GM19239 (cell line): ENCODE results near the gene FAM98B.
"Not testable (repeated sequence)": the region's sequence is repeated elsewhere in the genome, so short reads cannot be mapped to it uniquely, and the experiment has no call there.

Experiments used
- DNase-seq: peaks from one replicate; pipeline ENCODE4 v3.0.0; 2011; ENCODE audit warnings: low spot score; ENCODE audit not compliant: insufficient read length
- FAIRE-seq: peaks from 2 replicates; lab custom pipeline; 2011; peaks lifted over from hg19 to GRCh38; lab: Jason Lieb, UNC

Gene FAM98B

GRCh38 chr15:38453971-38454695, at the start of gene FAM98B:
Gene FAM98B (plus strand): TSS chr15:38454127. CDS start chr15:38454162, 35 bp downstream.
- DNase-seq = peak; percentile 51
- FAIRE-seq = peak; percentile 79

GRCh38 chr15:38406436-38406835, 47.5 kb upstream of the FAM98B start:
- no peak for FAIRE-seq

DNA sequence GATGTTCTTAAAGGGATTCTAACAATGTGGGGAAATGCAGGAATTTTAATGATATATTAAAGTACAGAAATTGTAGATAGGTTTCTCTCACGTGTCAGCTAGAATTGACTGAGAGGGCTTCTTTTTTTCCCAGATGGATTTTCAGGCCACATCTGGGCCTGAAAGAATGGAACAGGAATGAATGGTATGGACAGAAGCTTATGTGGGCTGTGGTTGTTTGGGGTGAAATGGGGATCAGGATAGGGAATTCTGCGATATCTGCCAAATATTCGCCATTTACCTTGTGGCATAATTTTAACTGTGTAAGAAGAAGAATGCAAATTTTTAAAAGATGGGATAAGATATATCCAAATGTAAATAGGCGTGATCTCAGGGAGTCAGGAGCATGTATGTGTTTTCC, 45.4 kb upstream of the FAM98B start:
- DNase-seq (no peak), FAIRE-seq (no peak)

More at GRCh38 chr15:38406436-38406835, 47.5 kb upstream of the FAM98B start:
- DNase-seq = no peak

DNA sequence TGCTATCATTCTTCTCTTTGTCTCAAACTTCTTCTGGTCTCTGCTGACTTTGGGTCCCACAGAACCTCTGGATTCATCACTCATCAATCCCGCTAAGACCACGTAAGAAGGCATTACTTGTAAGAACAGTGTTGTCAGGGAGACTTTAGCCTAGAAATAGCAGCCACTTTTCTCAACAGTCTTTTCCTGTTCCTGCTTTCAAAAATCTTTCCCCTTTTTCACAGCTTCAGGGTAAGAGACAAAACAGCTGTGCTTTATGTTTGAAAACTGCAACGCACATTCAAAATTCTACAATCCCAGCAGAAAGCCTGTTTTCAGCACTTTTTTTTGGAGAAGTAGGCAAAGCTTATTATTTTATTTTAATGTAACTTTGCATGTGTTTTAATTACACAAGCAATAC, 42.0 kb upstream of the FAM98B start:
- FAIRE-seq = no peak
- DNase-seq = no peak

DNA sequence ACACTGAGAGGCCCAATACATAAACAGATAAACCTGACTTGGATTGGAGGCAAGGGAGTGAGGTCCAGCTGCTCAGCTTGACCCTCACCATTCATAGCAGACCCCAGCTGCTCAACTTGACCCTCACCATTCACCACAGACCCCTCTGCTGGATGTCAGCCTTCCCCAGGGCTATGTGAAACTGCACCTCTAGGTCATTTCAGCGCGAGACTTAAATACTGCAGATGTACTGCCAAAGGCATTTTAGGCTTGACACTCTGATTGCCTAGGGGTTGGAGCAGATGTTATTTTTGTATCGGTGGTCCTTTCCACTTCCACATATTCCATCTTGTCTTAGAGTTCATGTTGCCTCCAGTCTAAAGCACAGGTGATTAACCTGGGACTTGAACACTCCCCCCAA, 41.5 kb upstream of the FAM98B start:
- DNase-seq = no peak
- no peak for FAIRE-seq

DNA sequence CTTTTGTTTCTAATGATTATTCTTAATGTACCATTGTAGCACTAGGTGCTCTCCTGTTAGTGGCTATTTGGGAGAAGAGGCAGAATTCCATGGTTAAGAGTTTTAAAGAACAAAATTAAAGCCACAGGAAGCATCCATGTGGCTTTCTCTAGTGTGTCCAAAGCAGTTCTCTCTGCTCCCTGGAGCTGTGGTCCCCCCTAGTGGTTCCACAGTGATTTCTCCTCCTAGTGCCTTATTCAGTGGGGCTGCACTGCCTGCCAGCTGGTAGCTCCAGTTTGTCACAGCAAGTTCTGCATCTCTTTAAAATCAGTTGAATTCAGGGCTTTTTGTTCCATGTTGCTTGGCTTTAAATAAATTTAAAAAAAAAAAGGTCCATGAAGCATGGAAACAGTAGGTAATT, 39.6 kb upstream of the FAM98B start:
- DNase-seq (no peak), FAIRE-seq (no peak)

DNA sequence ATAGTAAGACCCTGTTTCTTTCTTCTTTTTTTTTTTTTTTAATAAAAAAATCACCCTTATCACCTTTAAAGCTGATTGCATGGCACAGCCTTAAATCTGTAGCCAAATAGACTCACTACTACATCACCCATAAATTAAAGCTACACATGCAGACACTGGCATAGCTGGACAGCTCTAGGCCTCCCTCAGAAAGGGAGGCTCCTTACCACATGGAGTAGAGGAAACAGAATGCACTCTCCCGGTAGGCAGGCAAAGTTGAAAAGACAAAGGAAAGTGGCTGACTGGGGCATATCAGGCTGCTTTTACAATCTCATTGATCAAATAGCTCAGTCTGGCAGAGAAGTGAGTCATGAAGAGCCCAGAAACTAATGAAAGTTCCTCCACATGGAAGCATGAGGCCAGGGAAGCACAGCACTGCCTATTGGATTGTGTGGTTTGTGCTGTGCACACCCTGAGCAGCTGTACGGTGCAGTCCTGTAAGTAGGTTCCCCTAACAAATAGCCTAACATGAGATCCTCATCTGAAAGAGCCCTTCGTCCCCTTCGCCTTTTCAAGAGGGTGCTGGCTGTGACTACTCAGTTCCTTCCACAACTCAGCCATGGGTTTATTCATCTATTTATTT, 32.7 kb upstream of the FAM98B start:
- DNase-seq = no peak
- FAIRE-seq = no peak

DNA sequence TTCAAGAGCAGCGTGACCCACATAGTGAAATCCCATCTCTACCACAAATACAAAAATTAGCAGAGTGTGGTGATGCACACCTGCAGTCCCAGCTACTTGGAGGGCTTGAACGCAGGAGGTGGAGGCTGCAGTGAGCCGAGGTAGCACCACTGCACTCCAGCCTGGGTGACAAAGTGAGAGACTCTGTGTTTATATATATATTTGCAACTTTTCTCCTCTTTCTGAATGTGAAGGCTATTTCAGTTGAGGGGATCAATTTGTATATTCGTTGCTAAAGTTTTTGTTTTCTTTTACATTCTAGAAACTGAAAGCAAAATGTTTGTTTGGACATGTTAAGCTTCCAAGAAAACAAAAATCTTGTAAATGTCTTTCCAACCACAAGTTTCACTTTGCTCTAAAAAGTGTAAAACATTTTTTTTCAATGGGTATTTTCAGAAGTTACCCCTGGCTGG, 29.8 kb upstream of the FAM98B start:
- DNase-seq (no peak), FAIRE-seq (peak; percentile 69)

- FAIRE-seq = no peak
- no peak for DNase-seq
Measured at GRCh38 chr15:38425269-38425668, 28.7 kb upstream of the FAM98B start.

DNA sequence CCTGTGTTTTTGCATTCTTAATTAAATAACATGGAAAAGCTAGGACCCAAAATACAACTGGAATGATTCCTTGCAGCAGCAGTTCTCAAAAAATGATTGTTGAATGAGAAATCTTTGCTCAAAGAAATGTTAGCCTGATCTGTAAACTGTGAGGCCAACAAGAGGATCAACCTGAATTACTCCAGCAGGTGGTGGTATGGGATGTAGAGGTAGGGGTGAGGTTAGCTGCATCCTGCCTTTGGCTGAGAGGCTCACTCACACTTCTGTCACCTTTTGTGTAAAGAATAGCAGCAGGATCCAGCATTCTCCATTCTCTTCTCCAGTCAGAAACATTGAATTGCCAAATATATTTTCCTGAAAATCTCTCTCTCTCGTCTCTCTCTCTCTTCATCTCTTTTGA, 26.5 kb upstream of the FAM98B start:
- no peak for FAIRE-seq
- no peak for DNase-seq

DNA sequence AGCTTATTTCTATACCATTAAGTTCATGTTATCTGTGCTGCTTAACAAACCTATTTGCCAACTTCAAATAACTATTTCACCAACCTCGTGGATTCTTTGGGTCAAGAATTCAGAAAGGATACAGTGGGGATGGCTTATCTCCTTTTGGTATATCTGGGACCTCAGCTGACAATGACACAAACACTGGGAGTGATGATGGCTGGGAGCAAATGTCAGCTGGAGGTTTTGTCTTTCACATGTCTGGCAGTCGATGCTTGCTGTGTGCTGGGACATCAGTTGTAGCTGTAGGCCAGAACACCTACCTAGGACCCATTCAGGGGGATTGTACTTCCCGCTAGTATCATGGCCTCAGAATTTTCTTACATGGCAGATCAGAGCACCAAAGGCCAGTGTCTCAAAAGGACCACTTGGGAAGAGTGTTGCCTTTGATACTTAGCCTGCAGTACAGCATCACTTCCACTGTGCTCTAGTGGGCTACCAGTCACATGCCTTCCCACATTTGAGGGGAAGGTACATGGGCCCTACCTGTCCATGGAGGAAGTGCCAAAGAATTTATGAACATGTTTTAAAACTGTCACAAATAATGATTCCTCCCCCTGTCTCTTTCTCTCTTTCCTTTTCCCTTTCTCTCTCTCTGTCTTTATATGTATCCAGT, 23.7 kb upstream of the FAM98B start:
- no peak for FAIRE-seq
- DNase-seq = no peak

DNA sequence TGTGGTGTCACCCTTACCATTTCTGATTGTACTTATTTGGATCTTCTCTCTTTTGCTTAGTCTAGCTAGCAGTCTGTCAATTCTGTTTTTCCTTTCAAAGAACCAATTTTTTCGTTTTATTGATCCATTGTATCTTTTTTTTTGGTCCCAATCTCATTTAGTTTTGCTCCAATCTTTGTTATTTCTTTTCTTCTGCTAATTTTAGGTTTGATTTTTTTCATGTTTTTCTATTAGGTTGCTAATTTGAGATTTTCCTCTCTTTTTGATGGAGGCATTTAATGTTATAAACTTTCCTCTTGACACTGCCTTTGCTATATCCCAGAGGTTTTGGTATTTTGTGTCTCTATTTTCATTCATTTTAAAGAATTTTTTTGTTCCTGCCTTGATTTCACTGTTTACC, 16.9 kb upstream of the FAM98B start:
- DNase-seq (no peak), FAIRE-seq (no peak)

DNA sequence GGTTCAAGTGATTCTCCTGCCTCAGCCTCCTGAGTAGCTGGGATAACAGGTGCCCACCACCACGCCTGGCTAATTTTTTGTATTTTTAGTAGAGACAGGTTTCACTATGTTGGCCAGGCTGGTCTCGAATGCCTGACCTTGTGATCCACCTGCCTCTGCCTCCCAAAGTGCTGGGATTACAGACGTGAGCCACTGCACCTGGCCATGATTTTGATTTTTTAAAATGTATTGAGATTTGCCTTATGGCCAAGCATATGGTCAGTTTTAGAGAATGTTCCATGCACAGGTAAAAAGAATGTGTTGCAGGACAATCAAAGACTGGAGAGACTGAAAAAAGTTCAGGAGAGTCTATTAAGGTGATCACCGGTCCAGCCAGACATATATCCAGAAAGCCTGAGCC, 16.3 kb upstream of the FAM98B start:
- DNase-seq, FAIRE-seq: not testable (repeated sequence)

GRCh38 chr15:38438031-38438986, 15.6 kb upstream of the FAM98B start:
- DNase-seq (no peak), FAIRE-seq (no peak)

- DNase-seq = no peak
- FAIRE-seq = peak; percentile 97
Measured at GRCh38 chr15:38440353-38441129, 13.4 kb upstream of the FAM98B start.

DNA sequence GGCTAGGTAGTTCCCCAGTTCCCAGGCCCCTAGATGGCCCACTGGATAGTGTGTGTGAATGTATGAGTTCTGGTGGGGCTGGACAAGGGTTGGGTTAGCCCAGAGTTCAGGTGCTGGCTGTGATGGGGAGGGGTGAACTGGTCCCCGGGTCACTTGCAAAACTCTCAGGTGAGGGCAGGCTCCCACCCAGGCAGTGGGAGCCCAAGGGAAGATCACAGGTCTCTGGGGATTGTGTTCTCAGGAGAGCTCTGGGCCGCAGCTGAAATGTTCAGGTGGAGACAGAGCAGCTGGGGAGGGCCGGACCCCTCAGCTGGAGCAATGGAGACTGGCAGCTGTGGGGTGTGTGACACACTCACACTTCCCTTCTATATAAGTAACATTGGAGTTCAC, 12.8 kb upstream of the FAM98B start:
- DNase-seq (no peak), FAIRE-seq (no peak)

DNA sequence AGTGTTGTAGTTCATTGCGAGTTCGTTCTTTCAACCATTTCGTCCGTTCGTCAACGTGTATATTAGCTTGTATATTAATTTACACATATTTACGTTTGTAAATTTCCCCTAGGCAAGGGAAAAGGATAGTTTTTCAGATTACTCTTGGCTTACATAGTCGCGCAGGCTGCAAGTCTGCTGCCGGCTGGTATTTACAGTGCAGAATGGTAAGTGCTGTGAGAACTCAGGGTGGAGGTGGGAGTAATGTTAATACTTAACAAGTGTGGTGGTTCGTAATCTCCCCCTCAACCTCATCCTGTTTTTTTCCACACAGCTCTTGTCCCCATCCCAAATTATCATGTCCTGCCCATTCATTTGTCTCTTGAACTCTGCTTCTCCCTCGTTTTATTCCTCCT, 766 bp downstream of the FAM98B start:
- no peak for FAIRE-seq
- DNase-seq = no peak

DNA sequence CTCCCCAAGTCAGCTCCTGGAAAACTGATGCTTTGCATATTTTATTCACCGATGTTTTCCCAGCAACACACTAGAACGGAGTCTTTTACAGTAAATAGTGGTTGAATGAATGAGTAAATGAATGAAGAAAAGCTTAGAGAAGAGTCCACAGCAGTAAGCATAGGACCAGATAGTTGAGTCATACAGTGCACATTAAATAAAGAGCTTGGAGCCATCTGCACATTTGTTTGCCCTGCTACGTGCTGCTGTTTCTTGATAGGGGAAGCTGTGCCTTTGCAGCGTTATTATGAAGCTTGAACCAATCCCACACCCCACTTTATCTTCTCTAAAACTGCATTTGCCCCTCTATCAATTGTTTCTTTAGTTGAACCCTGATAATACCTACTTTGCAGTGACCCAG, 1.2 kb downstream of the FAM98B start:
- DNase-seq (no peak), FAIRE-seq (no peak)

DNA sequence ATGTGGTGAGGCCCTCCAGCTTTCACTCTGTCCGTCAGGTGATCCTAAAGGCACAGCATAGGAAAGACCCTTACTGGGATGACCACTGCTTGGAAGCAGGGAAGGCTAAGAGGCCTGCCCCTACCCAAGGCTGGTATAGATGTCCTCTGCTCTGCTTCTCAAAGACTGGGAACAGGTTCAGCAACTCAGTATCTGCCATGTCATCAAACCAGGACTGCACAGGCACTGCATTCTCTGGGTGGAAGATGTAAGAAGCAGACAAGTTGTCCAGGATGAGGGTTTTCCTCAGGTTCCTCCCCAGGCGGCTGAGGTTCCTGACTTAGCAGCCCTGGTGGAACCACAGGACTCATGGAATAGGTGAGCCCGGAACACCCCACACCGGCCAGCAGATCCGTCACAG, 4.7 kb downstream of the FAM98B start:
- FAIRE-seq (no peak), DNase-seq (no peak)

GRCh38 chr15:38459480-38459879, 5.6 kb downstream of the FAM98B start:
- FAIRE-seq (no peak), DNase-seq (no peak)
